Omental fat pad (tissue), 4 donors: Measurements from ENCODE around the gene ARRB2. TPM values are rescaled to one million over a fixed set of nuclear protein-coding genes. Genes with fewer than 3 reads are reported as not detected.

ENCODE experiments used
- ATAC-seq: fragments of 150-250 bp; one replicate; pipeline ENCODE4 v1.9.1; 2016; ENCODE audit warnings: mild to moderate bottlenecking, moderate library complexity; ENCODE audit not compliant: low FRiP score
- DNase-seq: peaks from one replicate; pipeline ENCODE4 v3.0.0-alpha.2; 2019; ENCODE audit warnings: low spot score
- total RNA-seq, 4 donors: library from RNA; depleted of rRNA; stranded (reverse); fragments of >200 nt; gene quantifications; one replicate each; pipeline ENCODE4 v1.1.0, GENCODE V29; 2016
- TF ChIP-seq, protein P1 (sequence below), 3 donors: fragments of 450-650 bp; IDR thresholded peaks; one replicate each; pipeline ENCODE4 v1.5.1; 2016 to 2017; ENCODE audit warnings: antibody characterized with exemption in 3 of 3, mild to moderate bottlenecking in 3 of 3, moderate library complexity in 2 of 3

ARRB2 gene
- total RNA-seq, 4 donors from 2014 or later: 43.4 to 111 (median 78.6) TPM

DNA sequence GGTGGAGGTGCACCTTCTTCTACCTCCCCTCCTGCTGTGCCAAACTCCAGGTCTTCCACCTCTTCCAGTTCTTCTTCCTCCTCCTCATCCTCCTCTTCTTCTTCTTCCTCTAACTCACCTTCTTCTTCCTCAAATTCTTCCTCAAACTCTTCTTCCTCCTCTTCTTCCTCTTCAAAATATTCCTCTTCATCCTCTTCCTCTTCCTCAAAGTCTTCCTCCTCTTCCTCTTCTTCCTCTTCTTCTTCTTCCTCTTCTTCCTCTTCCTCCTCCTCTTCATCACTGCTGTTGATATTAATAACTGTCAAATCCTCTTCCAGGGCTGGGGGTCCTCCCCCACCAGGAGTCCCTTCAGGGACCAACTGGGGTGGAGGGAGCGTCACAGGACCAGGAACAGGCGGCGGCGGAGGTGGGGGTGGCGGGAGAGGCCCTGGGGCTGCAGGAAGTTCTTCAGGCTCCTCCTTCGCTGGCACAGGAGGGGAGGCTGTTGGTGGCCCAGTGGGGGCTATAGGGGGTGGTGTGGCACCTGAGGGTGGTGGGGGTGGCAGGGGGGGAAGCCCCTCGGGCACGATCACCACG, 38.3 kb upstream of the ARRB2 start:
- DNase-seq: no peak
- ATAC-seq: no peak
- TF ChIP-seq, protein P1, sequence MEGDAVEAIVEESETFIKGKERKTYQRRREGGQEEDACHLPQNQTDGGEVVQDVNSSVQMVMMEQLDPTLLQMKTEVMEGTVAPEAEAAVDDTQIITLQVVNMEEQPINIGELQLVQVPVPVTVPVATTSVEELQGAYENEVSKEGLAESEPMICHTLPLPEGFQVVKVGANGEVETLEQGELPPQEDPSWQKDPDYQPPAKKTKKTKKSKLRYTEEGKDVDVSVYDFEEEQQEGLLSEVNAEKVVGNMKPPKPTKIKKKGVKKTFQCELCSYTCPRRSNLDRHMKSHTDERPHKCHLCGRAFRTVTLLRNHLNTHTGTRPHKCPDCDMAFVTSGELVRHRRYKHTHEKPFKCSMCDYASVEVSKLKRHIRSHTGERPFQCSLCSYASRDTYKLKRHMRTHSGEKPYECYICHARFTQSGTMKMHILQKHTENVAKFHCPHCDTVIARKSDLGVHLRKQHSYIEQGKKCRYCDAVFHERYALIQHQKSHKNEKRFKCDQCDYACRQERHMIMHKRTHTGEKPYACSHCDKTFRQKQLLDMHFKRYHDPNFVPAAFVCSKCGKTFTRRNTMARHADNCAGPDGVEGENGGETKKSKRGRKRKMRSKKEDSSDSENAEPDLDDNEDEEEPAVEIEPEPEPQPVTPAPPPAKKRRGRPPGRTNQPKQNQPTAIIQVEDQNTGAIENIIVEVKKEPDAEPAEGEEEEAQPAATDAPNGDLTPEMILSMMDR (IDR thresholded peaks at IDR 0.05): no peak

DNA sequence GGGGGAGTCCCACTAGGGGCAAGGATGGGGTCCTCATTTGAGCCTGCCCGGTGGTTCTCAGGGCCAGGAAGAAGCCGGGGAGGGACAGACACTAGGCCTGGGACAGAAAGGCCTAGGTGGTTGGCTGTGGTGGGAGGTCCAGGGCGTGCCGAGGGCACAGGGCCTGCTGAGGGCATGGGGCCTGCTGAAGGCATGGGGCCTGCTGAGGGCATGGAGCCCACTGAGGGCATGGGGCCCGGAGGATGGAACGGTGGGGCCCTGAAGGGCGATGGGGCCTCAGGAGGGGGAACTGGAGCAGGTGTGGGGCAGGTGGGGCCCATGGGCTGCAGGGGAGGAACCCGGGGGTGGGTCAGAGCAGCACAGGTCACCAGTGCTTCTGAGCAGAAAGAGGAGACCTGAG, 37.7 kb upstream of the ARRB2 start:
- ATAC-seq (no peak), DNase-seq (no peak)
- TF ChIP-seq, protein P1 (IDR thresholded peaks at IDR 0.05): no peak

DNA sequence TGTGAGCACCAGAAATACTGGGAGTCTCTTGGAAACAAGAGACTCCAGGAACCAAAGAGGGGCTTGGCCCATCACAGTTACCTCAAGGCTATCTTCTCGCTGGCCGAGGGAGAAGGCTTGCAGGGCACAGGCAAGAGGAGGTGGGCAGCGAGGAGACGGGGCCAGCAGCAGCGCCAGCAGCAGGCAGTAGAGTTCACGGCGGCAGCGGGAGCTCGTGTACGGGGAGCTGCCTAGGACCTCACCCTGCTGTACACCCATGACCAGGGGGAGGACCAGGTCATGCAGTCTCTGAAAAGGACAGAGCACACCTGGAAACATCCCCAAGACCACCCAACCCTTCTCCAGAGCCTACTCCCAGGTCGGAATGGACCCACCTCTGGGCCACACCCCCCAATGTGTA, 37.3 kb upstream of the ARRB2 start:
- ATAC-seq: no peak
- no peak for DNase-seq
- TF ChIP-seq, protein P1 (IDR thresholded peaks at IDR 0.05): no peak

DNA sequence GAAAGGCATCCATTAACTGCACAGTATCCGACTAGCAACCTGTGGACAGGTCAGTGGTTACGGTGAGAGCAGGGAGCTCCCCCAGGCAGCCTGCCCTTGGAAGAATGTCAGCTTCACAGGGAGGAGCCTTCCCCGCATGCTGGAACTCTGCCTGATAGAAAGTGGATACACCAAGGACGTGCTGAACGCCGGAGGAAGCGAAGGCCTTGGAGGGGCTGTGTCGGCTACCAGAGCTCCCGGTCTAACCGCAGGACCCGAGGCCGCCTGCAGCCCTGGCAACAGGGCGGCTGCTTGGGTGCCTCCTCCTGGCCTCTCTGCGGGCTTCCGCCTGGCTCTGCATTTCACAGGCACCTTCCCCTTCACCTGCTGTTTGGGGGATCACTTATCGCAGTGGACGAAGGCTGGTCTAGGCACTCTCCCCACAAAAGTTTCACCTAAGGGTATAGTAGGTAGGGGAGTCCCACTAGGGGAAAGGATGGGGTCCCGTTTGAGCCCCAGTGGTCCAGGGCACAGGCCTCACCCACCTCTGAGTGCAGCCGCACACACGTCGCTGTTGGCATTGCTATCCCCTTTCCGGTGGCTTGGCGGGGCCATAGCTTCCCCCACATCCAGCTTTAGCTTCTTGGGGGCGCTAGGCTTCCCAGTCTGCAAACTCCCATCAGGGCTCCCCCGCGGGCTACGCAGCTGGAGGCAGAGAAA, 36.3 kb upstream of the ARRB2 start:
- ATAC-seq (no peak), DNase-seq (no peak)
- TF ChIP-seq, protein P1 (IDR thresholded peaks at IDR 0.05): no peak

DNA sequence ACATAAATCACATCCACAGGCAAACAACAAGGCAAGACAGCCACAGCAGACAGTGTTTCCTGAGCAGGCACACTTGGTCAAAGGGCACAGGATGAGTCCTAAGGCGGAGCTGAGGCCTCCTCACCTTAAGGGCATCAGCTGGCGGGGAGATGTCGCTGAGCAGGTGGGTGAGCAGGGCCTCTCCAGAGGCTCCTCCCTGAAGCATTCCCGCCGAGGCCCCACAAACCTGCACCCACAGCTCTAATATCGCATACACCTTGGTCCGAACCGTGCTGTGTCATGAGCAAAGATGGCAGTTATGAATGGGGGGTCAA, 35.8 kb upstream of the ARRB2 start:
- DNase-seq (no peak), ATAC-seq (no peak)
- TF ChIP-seq, protein P1 (IDR thresholded peaks at IDR 0.05): no peak

DNA sequence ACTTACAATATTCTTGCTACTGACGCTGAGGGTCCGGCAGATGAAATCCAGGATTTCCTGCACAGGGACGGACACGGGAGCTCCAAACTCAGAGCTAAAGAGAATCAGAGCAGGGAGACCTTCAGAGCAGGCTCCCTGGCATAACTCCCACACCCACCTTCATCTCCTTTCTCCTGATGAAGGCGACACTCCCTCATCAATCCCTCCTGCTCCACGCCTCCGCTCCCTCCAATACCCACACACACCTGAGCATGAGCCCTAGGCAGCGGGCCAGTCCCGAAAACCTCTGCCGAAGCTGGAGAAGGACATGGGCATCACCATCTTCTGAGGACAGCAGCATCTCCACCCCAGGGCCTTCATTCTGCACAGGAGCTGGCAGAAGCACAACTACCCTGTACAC, 34.6 kb upstream of the ARRB2 start:
- DNase-seq (no peak), ATAC-seq (no peak)
- TF ChIP-seq, protein P1 (IDR thresholded peaks at IDR 0.05): no peak

DNA sequence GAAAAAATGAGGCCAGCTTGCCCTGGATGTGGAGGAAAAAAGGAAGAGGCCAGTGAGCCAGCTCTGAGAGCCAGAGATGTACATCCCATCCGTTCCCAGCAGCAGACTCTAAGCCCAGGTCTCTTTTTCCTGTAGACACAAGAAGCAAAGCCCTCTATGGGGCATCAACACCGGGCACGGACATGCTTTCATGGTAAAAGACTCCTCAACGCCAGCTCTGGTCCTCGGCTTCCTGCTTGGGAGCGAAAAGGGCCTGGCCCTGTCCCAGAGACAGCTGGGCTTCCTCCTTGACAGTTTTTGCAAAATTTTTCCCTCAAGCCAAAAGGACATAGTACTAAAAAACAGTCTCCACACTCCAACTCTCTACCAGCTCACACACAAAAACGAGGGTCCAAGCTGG, 33.6 kb upstream of the ARRB2 start:
- no peak for DNase-seq
- TF ChIP-seq, protein P1 (IDR thresholded peaks at IDR 0.05): no peak
- no peak for ATAC-seq
